SH-SY5Y (cell line): ENCODE data around the gene TVP23A.

ENCODE experiments used
- GATA2 ChIP-seq: IDR thresholded peaks from 2 replicates; pipeline ENCODE4 v1.6.1; 2011; ENCODE audit warnings: mild to moderate bottlenecking, low read depth, low read length
- GATA3 ChIP-seq: IDR thresholded peaks from 2 replicates; pipeline ENCODE4 v1.6.1; 2011; ENCODE audit warnings: low read depth, mild to moderate bottlenecking, low read length, moderate library complexity

Gene TVP23A

GRCh38 chr16:10827691-10828341 lies 9.2 kb upstream of the TVP23A start:
- no peak for TF ChIP-seq GATA2
- TF ChIP-seq GATA3 = no peak

GRCh38 chr16:10824111-10824893 lies 5.7 kb upstream of the TVP23A start:
- TF ChIP-seq GATA2 (no peak), GATA3 (no peak)

- TF ChIP-seq GATA2 (no peak), GATA3 (no peak)
Measured at GRCh38 chr16:10822702-10823101, 4.1 kb upstream of the TVP23A start.

GRCh38 chr16:10820546-10820945 lies 2.0 kb upstream of the TVP23A start:
- no peak for TF ChIP-seq GATA3
- no peak for TF ChIP-seq GATA2

- TF ChIP-seq GATA2 (no peak), GATA3 (no peak)
Measured at GRCh38 chr16:10817514-10817913, 1.1 kb downstream of the TVP23A start.

GRCh38 chr16:10813099-10813455 lies 5.5 kb downstream of the TVP23A start:
- no peak for TF ChIP-seq GATA2
- no peak for TF ChIP-seq GATA3

- no peak for TF ChIP-seq GATA3
- no peak for TF ChIP-seq GATA2
Measured at GRCh38 chr16:10812312-10813098, 6.1 kb downstream of the TVP23A start.

- TF ChIP-seq GATA3 = no peak
- TF ChIP-seq GATA2 = no peak
Measured at GRCh38 chr16:10809706-10810105, 8.9 kb downstream of the TVP23A start.

GRCh38 chr16:10808850-10809249 lies 9.7 kb downstream of the TVP23A start:
- TF ChIP-seq GATA2 = no peak
- no peak for TF ChIP-seq GATA3

- no peak for TF ChIP-seq GATA2
- TF ChIP-seq GATA3 = no peak
Measured at GRCh38 chr16:10808218-10808617, 10.4 kb downstream of the TVP23A start.

GRCh38 chr16:10806698-10807097 lies 11.9 kb downstream of the TVP23A start:
- TF ChIP-seq GATA3 (no peak), GATA2 (no peak)

- TF ChIP-seq GATA3 = no peak
- no peak for TF ChIP-seq GATA2
Measured at GRCh38 chr16:10805334-10805733, 13.3 kb downstream of the TVP23A start.

GRCh38 chr16:10799736-10800135 lies 18.9 kb downstream of the TVP23A start:
- TF ChIP-seq GATA2 (no peak), GATA3 (no peak)

- TF ChIP-seq GATA3 = no peak
Measured at GRCh38 chr16:10791048-10791447, 27.5 kb downstream of the TVP23A start.

- no peak for TF ChIP-seq GATA2
- TF ChIP-seq GATA3 = no peak
Measured at GRCh38 chr16:10787304-10787703, 31.3 kb downstream of the TVP23A start.

- no peak for TF ChIP-seq GATA2
- no peak for TF ChIP-seq GATA3
Measured at GRCh38 chr16:10782628-10783027, 36.0 kb downstream of the TVP23A start.
